Left colon (tissue), 2 donors: ENCODE data around the gene MRPS27. TPM values are rescaled to one million over a fixed set of nuclear protein-coding genes. Genes with fewer than 3 reads are reported as not detected.
"Not testable (repeated sequence)": the region's sequence is repeated elsewhere in the genome, so short reads cannot be mapped to it uniquely, and the experiment has no call there.

ENCODE experiments used
- ATAC-seq: fragments of 200-7000 bp; cut with Tn5 transposase; one replicate; pipeline ENCODE4 v1.9.1; 2020; ENCODE audit warnings: mild to moderate bottlenecking, moderate library complexity
- DNase-seq, 2 donors: peaks; one replicate each; pipeline ENCODE4 v3.0.0-alpha.2; 2020
- intact Hi-C, 2 donors: fragments of 100-400 bp; cut with DNase I in 1 of 2; cut with micrococcal nuclease in 1 of 2; formaldehyde crosslinking; loops; one replicate each; pipeline versions ENCODE4 v1.11.2 to v1.14.0; 2022; cut with DNase I, micrococcal nuclease
- total RNA-seq, 2 donors: library from RNA; stranded (reverse); fragmentation: NEBNext Ultra II Directional; extraction: Animal tissue kit (Norgen Biotek cat#: 25700); gene quantifications; one replicate each; pipeline ENCODE4 v1.2.1, GENCODE V29; 2021
- donor health status: DM: no; HTN: no; CAD: no.
- donor health status: DM: yes; HTN: yes; CAD: no.

Gene MRPS27
- total RNA-seq, 2 donors from 2014 or later = 35.6 to 40.6 TPM

DNA sequence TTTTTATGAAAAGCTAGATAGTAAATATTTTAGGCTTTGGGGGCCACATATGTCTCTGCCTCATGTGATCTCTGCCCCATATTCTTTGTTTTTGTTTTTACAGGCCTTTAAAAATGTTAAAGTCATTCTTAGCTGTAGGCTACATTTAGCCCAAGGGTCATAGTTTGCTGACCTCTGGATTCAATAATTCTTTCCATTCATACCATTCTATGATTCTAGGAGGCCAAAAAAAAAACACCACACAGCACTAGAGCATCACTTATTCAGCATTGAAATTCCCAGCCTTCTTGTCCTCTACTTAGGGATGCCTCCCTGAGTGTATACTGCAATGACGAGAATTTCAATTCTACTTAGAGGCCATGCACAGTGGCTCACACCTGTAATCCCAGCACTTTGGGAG, 17.1 kb upstream of the MRPS27 start:
- intact Hi-C loops = no loop called here
- no peak for ATAC-seq
- no peak for DNase-seq

DNA sequence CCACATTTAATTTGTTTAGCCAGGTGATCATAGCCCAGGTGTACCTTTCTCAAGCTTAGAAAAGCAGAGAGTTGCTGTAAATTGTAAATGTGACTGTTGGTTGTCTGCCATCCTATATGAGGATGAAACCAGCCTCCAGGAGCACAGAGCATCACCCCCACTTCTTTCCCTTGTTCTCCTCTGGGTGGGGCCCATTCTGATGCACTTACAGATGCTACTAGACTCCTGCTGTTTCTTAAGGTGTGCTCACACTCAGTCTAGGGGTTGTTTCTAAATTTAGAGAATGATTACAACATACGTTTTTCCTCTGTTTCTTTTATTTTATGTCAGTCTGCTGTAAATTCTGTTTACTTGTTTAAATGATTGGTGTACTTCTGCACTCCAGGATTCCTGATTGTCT, 10.7 kb upstream of the MRPS27 start:
- intact Hi-C loops = no loop called here
- DNase-seq (no peak), ATAC-seq (no peak)

DNA sequence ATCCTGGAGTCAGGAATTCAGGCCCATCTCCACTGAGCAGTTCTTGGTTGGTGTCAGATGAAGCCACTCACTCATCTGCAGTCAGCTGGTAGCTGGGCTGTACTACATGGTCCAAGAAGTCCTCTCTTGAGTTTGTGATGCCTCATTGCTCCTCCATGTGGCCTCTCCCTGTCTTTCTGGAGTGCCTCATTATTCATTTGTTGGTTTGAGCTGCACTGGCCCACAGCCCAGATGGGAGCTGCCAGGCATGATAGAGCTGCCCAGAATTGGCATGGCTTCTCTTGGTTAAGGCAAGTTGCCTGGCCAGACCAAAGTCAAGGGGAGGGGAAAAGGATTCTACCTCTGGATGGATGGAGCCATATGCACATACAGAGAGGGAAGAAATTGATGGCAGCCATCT, 8.1 kb upstream of the MRPS27 start:
- intact Hi-C loops = no loop called here
- ATAC-seq (no peak), DNase-seq (no peak)

DNA sequence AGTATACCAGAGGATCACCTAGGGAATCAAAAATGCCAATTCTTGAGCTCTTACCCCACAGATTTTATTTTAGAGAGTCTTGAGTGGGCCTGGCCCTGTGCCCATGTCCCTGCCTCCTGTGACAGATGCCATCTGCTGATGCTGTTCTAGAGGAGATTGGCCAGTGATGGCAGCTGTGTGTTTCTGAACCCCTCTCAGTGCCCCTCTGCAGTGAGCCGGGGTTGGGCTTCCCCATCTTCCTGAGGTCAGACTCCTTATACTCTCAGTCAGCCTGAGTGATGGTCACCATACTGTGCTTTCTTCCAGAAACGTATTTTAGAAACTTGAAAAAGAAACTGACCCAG, 6.2 kb upstream of the MRPS27 start:
- no peak for ATAC-seq
- intact Hi-C loops = no loop called here

DNA sequence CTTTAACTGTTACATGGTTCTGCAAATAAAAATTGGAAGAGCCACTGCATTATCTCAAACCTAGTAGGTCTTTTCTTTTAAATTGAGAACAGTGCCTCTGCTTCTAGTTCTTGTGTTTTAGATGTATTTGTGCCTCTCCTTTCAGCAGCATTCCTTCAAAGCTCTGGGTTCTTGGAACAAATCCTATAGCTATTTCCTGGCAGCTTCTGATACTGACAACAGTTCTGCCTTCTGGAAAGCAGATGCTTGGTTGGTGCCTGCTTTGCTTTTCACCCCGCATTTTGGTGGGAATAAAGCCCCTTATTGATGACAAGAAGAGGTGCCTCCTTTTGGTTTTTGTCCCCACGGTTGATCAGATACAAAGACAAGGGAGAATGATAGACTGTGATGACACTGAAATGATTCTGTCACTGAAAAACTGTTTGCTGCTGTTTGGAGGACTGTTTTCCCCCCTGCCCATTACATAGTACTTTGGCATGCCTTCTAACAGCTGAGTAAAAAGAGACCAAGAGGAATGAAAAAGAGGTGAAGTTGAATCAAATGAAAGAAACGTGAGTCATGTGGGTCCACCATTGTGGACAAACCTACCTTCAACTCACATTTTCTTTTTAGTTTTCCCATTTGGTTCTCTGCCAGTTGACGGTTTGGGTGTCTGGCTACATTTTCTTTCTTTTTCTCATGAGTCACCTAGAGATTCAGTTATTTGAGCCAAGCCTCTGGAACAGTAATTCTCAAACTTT, 5.7 kb upstream of the MRPS27 start:
- intact Hi-C loops = no loop called here
- DNase-seq (no peak), ATAC-seq (no peak)

More for the DNA sequence above, 6.2 kb upstream of the MRPS27 start:
- DNase-seq = no peak

DNA sequence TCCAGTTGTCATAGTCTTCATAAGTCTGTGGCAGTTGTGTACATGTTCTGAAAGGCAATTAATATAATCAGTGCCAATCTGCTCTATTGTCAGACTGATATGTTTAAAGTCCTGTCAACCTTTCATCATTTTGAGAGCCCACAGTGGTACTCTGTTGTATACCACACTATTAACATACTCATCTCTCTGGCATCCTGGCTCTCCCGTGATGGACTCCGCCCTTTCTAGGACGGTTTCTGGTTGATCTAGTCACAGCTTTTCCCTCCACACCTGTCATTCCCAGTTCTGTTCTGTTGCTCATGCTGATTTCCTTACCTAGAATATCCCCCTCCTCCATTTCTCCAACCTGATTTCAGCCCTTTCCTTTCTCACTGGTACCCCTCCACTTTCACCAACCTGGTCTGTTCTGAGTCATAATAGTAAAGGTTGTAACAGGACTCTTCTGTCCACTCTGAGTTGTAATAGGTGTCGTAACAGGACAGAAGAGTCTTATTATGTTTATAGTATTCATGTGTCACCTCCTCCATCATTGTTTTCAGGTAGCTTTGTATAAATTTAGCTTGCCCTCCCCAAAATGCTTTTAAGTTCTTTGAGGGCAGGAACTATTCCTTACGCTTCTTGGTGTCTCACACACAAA, 4.3 kb upstream of the MRPS27 start:
- ATAC-seq (no peak), DNase-seq (no peak)
- intact Hi-C loops = no loop called here

DNA sequence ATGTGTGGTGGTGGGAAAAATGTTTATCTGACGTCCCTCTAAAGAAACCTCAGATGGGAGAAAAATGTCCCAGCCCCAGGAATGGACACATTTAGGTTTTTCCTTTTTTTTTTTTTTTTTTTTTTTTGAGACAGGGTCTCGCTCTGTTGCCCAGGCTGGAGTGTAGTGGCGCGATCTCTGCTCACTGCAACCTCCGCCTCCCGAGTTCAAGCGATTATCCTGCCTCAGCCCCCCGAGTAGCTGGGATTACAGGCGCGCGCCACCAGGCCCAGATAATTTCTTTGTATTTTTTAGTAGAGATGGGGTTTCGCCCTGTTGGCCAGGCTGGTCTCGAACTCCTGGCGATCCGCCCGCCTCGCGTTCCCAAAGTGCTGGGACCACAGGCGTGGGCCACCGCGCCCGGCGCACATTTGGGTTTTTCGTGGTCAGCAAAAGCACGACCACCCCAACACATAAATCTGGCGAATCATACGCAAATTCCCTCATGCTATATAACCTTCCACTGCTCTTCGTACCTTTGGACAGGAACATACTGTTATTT, 535 bp downstream of the MRPS27 start:
- peak; percentile 2 for ATAC-seq
- intact Hi-C loops = not testable (repeated sequence)
- DNase-seq = peak in 1 of 2 donors; percentile 49

DNA sequence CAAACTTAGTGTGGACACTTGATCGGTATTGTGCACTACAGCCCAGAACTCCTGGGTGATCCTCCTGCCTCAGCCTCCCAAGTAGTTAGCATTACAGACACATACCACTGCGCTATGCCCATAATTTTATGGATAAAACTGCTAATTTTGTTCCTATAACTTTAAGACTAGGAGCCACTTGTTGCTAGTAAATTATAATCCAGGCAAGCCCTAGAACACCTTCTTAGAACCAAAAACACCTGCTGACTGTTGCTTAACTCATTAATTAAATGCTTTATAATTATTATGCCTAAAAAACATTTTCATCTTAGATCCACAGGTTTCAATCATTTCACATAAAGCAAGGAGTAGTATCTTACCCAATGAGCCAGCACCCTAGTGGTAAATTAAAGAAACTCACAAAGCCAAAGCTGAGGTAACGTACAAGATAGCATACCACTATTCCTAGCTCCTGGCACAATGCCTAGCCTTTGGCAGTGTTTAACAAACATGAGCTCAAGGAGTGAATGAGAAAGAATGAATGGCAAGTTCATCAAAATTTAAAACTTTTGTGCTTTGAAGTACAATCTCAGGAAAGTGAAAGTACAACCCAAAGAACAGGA, 5.4 kb downstream of the MRPS27 start:
- ATAC-seq = peak; percentile 28
- DNase-seq = no peak
- intact Hi-C loops = loop anchor here in 1 of 2 donors (5.0 kb wide), 1 partner anchor 537 kb away; no protein-coding TSS in a partner anchor

DNA sequence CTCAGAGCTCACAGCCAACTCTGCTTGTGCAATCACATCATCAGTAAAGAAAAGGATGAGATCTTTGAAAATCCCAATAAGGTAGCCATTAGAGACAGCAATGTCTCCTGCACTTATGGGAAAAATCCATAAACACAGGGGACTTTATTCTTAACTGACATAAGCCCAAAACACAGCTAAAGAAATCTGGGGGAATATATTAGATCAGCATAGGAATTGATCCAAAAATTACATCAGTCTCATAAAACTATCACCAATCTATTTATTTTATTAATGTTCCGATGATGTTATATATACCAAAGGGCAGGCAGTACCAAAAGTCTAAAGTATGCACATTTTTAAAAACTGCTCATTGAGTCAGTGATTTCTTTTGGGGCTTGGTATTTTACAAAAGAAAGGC, 6.9 kb downstream of the MRPS27 start:
- DNase-seq (no peak), ATAC-seq (no peak)
- intact Hi-C loops = loop anchor here in 1 of 2 donors (5.0 kb wide), 1 partner anchor 536 kb away; no protein-coding TSS in a partner anchor

DNA sequence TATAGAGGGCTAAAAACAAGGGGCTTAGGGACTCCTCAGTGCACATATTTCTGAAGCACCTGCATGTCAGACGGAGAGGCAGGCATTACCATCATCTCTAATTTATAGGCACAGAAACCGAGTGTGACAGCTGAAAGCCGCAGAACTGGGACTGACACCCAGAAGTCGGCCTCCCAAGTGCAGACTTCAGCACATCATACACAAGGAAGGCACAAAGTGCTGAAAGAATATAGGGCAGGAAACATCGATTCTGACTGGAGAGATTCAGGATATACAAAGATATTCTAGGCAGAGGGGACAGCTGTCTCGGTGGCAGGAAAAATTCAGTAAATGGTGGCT, 11.2 kb downstream of the MRPS27 start:
- DNase-seq = no peak
- intact Hi-C loops = loop anchor here in 1 of 2 donors (10.0 kb wide), 1 partner anchor 174 kb away; no protein-coding TSS in a partner anchor
- ATAC-seq = no peak

DNA sequence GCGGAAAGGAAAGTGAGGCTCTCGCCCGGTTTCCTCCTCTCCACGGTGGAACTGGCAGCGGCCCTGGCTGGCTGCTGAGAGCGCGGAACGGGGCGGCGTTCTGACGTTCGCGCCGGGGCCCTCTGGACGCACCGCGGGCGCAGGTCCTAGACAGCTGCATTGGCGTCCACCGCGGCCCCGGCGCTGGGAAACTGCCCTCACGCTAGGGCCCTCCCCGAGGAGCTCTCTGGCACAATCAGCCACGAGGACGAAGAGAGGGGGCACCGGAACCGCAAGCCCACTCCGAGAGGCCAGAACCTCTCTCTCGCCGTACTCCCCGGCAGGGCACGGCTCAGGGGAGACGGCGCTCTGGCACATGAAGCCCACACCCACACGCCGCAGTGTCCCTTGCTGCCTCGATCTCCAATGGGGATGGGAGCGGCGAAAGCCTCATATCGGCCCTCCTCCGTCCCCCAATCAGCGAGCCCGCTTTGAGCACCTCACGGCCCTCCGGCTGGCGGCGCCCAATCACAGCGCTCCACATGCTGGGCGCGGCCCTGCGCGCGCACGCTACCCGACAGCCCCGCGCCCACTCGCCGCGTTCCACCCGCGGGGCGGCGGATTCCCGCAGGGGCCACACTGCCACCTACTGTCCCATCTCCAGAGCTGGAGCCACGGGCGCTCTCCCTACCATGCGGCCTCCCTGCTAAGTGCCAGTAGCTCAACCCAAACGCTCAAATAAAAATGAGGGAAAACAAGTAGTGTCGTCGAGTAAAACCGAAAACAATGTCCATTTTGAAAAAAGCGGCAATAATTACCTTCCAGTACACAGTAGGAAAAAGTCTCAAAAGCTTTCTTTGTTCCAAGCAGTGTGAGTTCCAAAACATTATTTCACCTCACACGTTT, 11.8 kb downstream of the MRPS27 start:
- ATAC-seq (peak; percentile 95), DNase-seq (peak; percentile 97 to 98)
- intact Hi-C loops = loop anchor here in 1 of 2 donors (10.0 kb wide), 1 partner anchor 173 kb away; no protein-coding TSS in a partner anchor

DNA sequence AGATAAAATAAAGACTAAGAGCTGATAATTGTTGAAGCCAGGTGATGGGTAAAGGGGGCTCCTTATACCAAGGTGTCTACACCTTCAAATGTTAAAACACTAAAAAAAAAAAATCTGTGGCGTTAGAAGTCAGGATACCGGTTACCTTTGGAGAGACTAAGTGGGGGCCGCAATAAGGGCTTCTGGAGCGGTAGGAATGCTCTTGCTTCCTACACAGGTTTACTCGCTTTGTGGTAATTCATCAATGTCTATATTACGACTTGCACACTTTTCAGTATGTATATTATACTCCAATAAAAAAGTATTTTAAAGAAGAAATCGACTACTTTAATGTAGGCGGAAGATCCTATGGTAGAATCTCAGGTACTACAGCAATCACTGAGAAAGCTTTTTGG, 12.5 kb downstream of the MRPS27 start:
- ATAC-seq (peak; percentile 19), DNase-seq (no peak)
- intact Hi-C loops = loop anchor here in 1 of 2 donors (10.0 kb wide), 1 partner anchor 173 kb away; no protein-coding TSS in a partner anchor

DNA sequence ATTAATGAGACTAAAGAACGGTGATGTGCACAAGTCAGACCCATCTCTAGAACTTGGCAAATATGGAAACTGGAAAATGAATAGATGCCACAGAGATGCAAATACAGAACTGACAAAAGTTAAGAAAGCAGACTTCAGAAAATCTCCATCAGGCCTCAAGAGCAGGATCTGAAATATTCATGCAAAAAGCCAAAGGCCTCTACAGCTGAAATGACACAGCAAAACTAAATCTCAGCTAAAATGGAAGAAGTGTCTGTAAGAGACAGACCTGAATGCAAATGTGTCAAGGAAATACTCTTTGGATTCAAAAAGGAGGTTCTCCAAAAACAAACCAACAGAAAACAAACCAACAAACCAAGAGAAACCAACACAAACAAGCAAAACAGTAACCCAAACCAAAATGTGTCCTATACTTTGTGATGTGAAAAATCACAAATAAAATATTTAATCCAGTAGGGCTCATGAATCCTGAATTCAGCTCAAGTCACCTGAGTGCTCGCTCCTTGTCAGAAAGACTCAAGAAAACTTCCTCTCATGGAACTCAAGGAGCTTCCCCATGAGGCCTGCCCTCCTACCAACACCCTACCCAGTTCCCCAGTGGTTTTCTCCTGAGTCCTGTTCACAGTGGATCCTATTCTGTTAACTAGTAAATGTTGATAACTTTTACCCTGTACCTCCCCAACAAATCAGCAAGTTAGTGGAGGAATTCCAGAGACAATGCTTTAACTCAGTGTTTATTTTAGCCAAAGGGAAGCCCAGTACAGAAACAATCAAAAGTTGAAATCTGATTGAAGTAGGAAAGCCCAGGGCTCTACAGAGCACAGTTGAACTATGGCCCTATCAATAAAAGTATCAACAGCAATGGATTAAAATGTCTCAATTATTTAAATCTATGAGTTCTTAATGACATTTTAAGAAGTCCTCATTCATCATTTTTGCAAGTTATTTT, 14.6 kb downstream of the MRPS27 start:
- intact Hi-C loops = loop anchor here in 1 of 2 donors (10.0 kb wide), 1 partner anchor 171 kb away; no protein-coding TSS in a partner anchor
- no peak for DNase-seq
- no peak for ATAC-seq

DNA sequence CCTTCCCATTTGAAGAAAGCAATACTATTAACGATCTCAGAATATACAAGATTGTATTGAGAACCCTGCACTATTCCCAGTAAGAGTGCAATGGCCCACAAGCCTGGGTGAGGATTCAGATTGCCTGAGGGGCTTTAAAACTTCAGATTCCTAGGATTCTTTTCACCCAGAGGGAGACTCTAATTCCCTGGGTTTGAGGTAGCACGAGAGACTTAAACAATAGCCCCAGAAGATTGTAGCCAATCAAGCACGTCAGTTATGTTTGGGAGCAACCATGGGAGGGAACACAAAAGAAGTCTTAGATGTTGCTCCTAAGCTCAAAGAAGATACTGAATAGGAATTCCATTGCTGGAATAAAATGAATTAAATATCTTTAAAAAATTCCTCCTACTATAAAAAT, 17.9 kb downstream of the MRPS27 start:
- intact Hi-C loops = loop anchor here in 1 of 2 donors (10.0 kb wide), 1 partner anchor 167 kb away; no protein-coding TSS in a partner anchor
- DNase-seq (no peak), ATAC-seq (no peak)

DNA sequence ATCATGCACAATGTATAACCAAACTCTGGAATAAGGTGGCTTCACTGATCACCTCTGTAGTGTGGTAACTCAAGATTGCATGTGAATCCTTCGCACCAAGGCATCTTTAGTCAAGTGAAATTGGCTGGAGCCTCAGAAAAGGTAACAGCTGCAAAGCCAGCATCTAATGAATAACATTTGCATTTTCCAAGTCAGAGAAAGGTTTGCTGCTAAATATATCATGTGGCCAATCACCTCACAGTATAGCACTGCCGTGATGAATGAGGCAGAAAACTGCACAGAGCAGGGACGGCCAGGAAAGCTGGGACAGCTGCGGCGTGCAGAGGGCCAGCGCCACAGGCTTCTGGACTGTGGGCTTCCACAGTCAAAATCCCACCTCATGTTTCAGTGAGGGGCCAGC, 18.5 kb downstream of the MRPS27 start:
- DNase-seq = no peak
- intact Hi-C loops = loop anchor here in 1 of 2 donors (10.0 kb wide), 1 partner anchor 167 kb away; no protein-coding TSS in a partner anchor
- no peak for ATAC-seq

DNA sequence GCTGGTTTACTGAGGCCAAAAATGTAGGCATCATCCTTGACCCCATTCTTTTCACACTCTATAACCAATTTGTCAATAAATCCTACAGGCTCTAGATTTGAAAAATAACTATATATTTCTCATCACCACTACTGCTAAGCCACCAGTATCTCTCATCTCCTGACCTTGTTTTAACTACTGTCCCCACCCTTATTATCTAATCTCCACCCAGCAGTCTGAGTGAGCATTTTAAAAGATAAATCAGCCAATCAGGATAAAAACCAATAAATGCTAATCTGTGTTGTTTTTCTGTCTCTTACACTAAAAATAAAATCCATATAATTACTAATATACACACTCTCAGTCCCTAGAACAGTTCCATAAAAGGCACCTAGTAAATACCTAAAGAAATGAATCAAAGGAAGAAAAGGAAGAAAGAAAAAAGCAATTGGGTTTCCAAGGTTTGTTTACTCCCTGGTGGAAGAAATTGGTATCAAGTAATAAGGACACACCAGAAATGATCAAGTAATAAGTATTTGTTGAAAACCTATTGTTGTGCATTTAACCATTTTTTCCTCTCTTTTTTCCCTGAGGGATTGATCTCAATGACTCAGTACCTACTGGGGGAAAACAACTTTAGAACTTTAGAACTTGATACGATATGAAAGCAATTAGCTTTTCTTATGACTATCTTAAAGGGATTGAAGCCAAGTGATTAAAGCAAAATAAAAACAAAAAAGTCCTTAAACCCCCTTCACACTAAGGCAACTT, 19.3 kb downstream of the MRPS27 start:
- DNase-seq (no peak), ATAC-seq (no peak)
- intact Hi-C loops = loop anchor here in 1 of 2 donors (10.0 kb wide), 1 partner anchor 166 kb away; no protein-coding TSS in a partner anchor

DNA sequence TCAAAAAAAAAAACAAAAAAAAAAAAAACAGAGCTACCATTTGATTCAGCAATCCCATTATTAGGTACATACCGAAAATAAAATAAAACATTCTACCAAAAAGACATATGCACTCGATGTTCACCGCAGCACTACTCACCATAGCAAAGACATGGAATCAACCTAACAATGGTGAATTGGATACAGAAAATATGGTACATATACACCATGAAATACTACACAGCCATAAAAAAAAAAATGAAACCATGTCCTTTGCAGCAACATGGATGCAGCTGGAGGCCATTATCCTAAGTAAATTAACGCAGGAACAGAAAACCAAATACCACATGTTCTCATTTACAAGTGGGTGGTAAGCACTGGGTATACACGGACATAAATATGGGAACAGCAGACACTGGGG, 21.3 kb downstream of the MRPS27 start:
- ATAC-seq = no peak
- DNase-seq = no peak
- intact Hi-C loops = no loop called here
